ENCODE results near the gene PCDHGA9. TPM values are rescaled to one million over a fixed set of nuclear protein-coding genes. Genes with fewer than 3 reads are reported as not detected.
"Not testable (repeated sequence)": the region's sequence is repeated elsewhere in the genome, so short reads cannot be mapped to it uniquely, and the experiment has no call there.

The PCDHGA9 gene
- total RNA-seq, 1 donor from 2014 or later = 3.9 TPM

DNA sequence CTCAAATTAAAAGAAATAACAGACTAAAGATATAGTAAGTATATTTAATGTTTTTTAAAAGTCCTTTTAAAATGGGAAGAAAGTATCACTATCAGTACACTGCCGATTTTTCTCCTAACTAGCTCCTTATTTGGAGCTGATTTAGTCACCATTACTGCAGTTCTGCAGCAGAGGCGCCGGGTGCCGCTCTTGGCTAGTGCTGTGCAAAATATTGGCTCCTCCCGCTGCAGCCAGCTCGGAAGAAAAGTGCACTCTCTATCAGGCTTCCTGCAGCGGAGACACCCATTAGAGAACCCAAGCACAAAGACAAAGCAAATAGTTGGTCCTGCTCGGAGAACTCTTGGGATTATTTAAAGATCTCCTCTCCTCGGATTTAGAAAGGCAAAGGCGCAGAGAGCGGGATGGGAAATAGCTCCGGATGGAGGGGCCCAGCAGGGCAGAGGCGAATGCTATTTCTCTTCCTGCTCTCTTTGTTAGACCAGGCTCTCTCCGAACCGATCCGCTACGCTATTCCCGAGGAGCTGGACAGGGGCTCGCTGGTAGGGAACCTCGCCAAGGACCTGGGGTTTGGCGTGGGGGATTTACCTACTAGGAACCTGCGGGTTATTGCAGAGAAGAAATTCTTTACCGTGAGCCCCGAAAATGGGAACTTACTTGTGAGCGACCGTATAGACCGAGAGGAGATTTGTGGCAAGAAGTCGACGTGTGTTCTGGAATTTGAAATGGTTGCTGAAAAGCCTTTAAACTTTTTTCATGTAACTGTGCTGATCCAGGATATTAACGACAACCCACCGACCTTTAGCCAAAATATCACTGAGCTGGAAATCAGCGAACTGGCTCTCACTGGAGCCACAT, 32.4 kb upstream of the PCDHGA9 start, which contains the start of gene PCDHGB3:
Gene PCDHGB3, plus strand, starts transcription at position 249 of the 855 bp plus-strand sequence. Its CDS starts 153 bp downstream, at position 402.
- Histone ChIP-seq H3K27me3 (ENCODE audit: low read depth) (no peaks in the 10 kb centered on the region), H3K9me3 (replicated peaks) (peaks cover 99% of the 10 kb centered on the region), H3K4me1 (peaks cover 59% of the 10 kb centered on the region), H3K36me3 (peaks cover 39% of the 10 kb centered on the region), H3K27ac (replicated peaks) (peak within 1 kb of the TSS; percentile 66), H3K4me3 (peak within 1 kb of the TSS; percentile 57)
- TF ChIP-seq, protein P1, sequence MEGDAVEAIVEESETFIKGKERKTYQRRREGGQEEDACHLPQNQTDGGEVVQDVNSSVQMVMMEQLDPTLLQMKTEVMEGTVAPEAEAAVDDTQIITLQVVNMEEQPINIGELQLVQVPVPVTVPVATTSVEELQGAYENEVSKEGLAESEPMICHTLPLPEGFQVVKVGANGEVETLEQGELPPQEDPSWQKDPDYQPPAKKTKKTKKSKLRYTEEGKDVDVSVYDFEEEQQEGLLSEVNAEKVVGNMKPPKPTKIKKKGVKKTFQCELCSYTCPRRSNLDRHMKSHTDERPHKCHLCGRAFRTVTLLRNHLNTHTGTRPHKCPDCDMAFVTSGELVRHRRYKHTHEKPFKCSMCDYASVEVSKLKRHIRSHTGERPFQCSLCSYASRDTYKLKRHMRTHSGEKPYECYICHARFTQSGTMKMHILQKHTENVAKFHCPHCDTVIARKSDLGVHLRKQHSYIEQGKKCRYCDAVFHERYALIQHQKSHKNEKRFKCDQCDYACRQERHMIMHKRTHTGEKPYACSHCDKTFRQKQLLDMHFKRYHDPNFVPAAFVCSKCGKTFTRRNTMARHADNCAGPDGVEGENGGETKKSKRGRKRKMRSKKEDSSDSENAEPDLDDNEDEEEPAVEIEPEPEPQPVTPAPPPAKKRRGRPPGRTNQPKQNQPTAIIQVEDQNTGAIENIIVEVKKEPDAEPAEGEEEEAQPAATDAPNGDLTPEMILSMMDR (IDR thresholded peaks at IDR 0.05; ENCODE audit: borderline replicate concordance) = peak; percentile 64
- intact Hi-C loops (cut with micrococcal nuclease) = no loop called here
- DNase-seq = peak; percentile 56

GRCh38 chr5:141371572-141372475, 30.8 kb upstream of the PCDHGA9 start:
- no peaks in the 10 kb centered on the region for H3K27me3 ChIP-seq (ENCODE audit: low read depth)
- H3K9me3 ChIP-seq (replicated peaks) = peaks cover 97% of the 10 kb centered on the region
- intact Hi-C loops (cut with micrococcal nuclease) = no loop called here
- TF ChIP-seq, protein P1 (IDR thresholded peaks at IDR 0.05; ENCODE audit: borderline replicate concordance) = no peak
- no peak for DNase-seq
- peaks cover 59% of the 10 kb centered on the region for H3K4me1 ChIP-seq
- peak overlapping the region; percentile 9 for H3K4me3 ChIP-seq
- peaks cover 32% of the 10 kb centered on the region for H3K36me3 ChIP-seq
- H3K27ac ChIP-seq (replicated peaks) = no peak overlapping the region

DNA sequence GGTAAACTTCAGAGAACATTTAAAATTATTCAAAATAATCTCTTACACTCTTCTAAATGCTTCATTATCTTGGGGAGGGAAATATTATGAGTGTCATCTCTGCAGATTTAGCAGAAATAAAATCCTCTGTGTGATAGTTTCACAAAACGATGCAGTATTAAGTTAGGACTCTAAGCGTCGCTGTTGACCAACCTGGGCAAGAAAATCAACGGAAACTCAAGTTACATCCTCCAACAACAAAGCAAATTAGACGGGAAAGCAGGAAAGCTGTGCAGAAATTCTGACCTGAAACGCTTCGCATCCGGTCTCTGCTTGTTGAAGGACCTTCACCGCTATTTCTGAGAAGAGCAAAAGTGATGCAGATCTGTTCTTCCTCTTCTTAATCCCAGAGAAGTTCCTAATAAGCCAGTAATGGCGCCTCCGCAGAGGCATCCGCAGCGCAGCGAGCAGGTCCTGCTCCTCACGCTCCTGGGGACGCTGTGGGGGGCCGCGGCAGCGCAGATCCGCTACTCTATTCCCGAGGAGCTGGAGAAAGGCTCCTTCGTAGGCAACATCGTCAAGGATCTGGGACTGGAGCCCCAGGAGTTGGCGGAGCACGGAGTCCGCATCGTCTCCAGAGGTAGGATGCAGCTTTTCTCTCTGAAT, 28.8 kb upstream of the PCDHGA9 start, which contains the start of gene PCDHGA6:
Gene PCDHGA6, plus strand, starts transcription at position 219 of the 645 bp plus-strand sequence. Its CDS starts 193 bp downstream, at position 412.
- H3K9me3 ChIP-seq (replicated peaks) = peaks cover 98% of the 10 kb centered on the region
- H3K4me3 ChIP-seq = peak within 1 kb of the TSS; percentile 52
- TF ChIP-seq, protein P1 (IDR thresholded peaks at IDR 0.05; ENCODE audit: borderline replicate concordance) = peak; percentile 62
- H3K27ac ChIP-seq (replicated peaks) = no peak within 1 kb of the TSS
- no peak for DNase-seq
- H3K36me3 ChIP-seq = peaks cover 43% of the 10 kb centered on the region
- H3K27me3 ChIP-seq (ENCODE audit: low read depth) = no peaks in the 10 kb centered on the region
- peaks cover 57% of the 10 kb centered on the region for H3K4me1 ChIP-seq
- intact Hi-C loops (cut with micrococcal nuclease) = no loop called here

GRCh38 chr5:141374627-141375026, 28.0 kb upstream of the PCDHGA9 start:
- Histone ChIP-seq H3K9me3 (replicated peaks) (peaks cover 98% of the 10 kb centered on the region), H3K27me3 (ENCODE audit: low read depth) (no peaks in the 10 kb centered on the region), H3K36me3 (peaks cover 43% of the 10 kb centered on the region), H3K27ac (replicated peaks) (no peak overlapping the region), H3K4me3 (peak overlapping the region; percentile 52), H3K4me1 (peaks cover 50% of the 10 kb centered on the region)
- DNase-seq = no peak
- intact Hi-C loops (cut with micrococcal nuclease) = no loop called here
- TF ChIP-seq, protein P1 (IDR thresholded peaks at IDR 0.05; ENCODE audit: borderline replicate concordance) = no peak

- intact Hi-C loops (cut with micrococcal nuclease); H3K27me3 ChIP-seq (ENCODE audit: low read depth); H3K4me3 ChIP-seq; DNase-seq; H3K27ac ChIP-seq (replicated peaks): not testable (repeated sequence)
- H3K36me3 ChIP-seq = peaks cover 48% of the 10 kb centered on the region
- H3K9me3 ChIP-seq (replicated peaks) = peaks cover 98% of the 10 kb centered on the region
- peaks cover 45% of the 10 kb centered on the region for H3K4me1 ChIP-seq
These were observed 27.0 kb upstream of the PCDHGA9 start for GRCh38 chr5:141375444-141376155.

Measured in left ventricle myocardium inferior (tissue), 1 donor.